IMR-90 (cell line): ENCODE results near the gene ERN1.

Source experiments
- BHLHE40 ChIP-seq: fragments of 150-350 bp; IDR thresholded peaks from 2 replicates; pipeline ENCODE4 v1.6.1; 2016; ENCODE audit warnings: mild to moderate bottlenecking, low read depth, low read length
- CEBPB ChIP-seq: IDR thresholded peaks from 2 replicates; pipeline ENCODE4 v1.6.1; 2012; ENCODE audit warnings: low read depth, low read length, improper control_type of control experiment
- CHD1 ChIP-seq: IDR thresholded peaks from 2 replicates; pipeline ENCODE4 v1.6.1; 2012; ENCODE audit warnings: low read depth, low read length, improper control_type of control experiment
- CTCF ChIP-seq: conservative IDR thresholded peaks from 2 replicates; pipeline ENCODE4 v1.5.1; 2012; ENCODE audit warnings: mild to moderate bottlenecking, low read depth, low read length, improper control_type of control experiment
- FOS ChIP-seq: fragments of 150-350 bp; IDR thresholded peaks from 2 replicates; pipeline ENCODE4 v1.6.1; 2016; ENCODE audit warnings: low read depth, low read length
- MXI1 ChIP-seq: IDR thresholded peaks from 2 replicates; pipeline ENCODE4 v1.6.1; 2012; ENCODE audit warnings: low read depth, mild to moderate bottlenecking, low read length, moderate library complexity, borderline replicate concordance
- NFE2L2 ChIP-seq: fragments of 150-350 bp; IDR thresholded peaks from 2 replicates; pipeline ENCODE4 v1.6.1; 2016; ENCODE audit warnings: low read depth, mild to moderate bottlenecking, low read length
- POLR2A ChIP-seq: IDR thresholded peaks from 2 replicates; pipeline ENCODE4 v1.6.1; 2012; ENCODE audit warnings: mild to moderate bottlenecking, low read depth, low read length
- RCOR1 ChIP-seq: IDR thresholded peaks from 2 replicates; pipeline ENCODE4 v1.6.1; 2012; ENCODE audit warnings: mild to moderate bottlenecking, low read length, improper control_type of control experiment; ENCODE audit not compliant: insufficient replicate concordance
- RFX5 ChIP-seq: IDR thresholded peaks from 2 replicates; pipeline ENCODE4 v1.8.0; 2012; ENCODE audit warnings: low read depth, mild to moderate bottlenecking, low read length, moderate library complexity
- SMC3 ChIP-seq: fragments of 150-350 bp; IDR thresholded peaks from 2 replicates; pipeline ENCODE4 v1.6.1; 2016; ENCODE audit warnings: low read depth, mild to moderate bottlenecking, antibody characterized with exemption, low read length, moderate library complexity
- USF2 ChIP-seq: fragments of 150-350 bp; IDR thresholded peaks from 2 replicates; pipeline ENCODE4 v1.6.1; 2017; ENCODE audit warnings: mild to moderate bottlenecking, antibody characterized with exemption, low read length, low read depth

- TF ChIP-seq CTCF (no peak), POLR2A (no peak), CHD1 (no peak), CEBPB (no peak), MXI1 (no peak), FOS (no peak), NFE2L2 (no peak), SMC3 (no peak), RCOR1 (no peak), USF2 (no peak), BHLHE40 (no peak), RFX5 (no peak)
Observed at GRCh38 chr17:64042700-64043485, 87.1 kb downstream of the ERN1 start.
